HG03432 (cell line): Measurements from ENCODE around the gene KRT2.

Source experiments
- ATAC-seq: cut with Tn5 transposase; IDR thresholded peaks from one replicate; pipeline ENCODE4 v1.9.1; 2021; ENCODE audit warnings: mild to moderate bottlenecking, moderate library complexity; ENCODE audit not compliant: unreplicated experiment

The KRT2 gene

DNA sequence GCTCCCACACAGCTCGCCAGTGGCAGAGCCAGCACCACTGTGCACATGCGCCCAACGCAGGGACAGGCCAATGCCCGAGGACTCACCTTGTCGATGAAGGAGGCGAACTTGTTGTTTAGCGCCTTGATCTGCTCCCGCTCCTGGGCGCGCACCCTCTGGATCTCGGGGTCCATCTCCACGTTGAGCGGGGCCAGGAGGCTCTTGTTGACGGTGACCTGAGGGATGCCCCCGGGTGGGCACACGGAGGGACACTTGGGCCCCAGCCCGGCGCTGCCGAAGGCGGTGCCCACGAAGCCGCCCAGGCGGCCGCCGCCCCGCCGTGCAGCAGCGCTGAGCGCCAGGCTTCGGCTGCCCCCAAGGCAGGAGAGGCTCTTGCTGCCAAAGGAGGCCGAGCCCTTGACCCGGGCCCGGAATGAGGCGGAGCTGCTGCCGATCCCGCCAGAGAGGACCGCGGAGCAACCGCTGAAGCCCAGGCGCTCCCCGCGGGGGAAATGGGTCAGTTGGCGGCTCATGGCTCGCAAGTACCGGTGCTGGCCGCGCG is 51.0 kb downstream of the KRT2 start, which contains the start of gene KRT72:
Gene KRT72 (minus strand): TSS at position 523 of the 541 bp plus-strand sequence. CDS start 11 bp downstream, at position 512.
- ATAC-seq, result no peak

DNA sequence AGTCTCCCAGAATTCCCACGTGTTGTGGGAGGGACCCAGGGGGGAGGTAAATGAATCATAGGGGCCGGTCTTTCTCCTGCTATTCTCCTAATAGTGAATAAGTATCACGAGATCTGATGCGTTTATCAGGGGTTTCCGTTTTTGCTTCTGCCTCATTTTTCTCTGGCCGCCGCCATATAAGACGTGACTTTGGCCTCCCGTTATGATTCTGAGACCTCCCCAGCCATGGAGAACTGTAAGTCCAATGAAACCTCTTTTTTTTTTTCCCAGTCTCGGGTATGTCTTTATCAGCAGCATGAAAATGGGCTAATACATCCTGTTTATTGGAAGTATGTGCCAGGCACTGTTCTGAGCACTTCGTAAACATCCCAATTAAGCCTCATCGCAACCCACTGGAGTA is 51.5 kb downstream of the KRT2 start:
- ATAC-seq, result no peak

DNA sequence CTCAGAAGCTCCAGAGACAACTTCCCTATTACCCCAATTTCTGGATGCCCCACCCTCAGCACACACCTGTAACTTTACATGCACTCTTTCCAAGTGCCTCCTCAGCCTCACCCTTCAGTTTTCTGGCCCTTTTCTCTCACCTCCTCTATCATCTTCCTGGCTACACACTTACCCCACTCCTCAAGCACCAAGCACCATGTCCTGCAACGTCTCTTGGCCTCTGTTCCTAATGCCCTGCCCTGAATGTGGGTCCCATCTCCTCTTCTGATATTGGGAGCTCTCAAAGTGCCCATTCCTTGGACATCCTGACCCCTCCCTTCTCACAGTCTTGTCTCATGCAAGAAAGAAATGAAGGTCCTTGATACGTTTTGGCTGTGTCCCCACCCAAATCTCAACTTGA is 51.9 kb downstream of the KRT2 start:
- no peak for ATAC-seq

DNA sequence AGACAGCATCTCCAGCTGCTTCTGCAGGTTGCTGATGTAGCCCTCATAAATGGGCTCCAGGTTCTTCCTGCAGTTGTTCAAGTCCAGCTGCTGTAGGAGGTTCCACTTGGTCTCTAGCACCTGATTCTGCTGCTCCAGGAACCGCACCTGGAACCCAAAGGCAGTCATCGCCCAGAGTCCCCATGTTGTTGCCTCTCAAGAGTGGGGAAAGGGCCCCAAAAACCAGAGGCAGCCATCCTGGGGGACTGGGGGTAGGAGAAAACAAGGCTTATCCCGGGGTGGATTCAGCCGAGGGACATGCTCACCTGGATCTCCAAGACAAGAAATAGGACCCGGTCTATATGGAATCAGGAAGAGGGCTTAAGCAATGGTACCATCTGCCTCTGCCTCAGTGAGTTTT is 53.0 kb downstream of the KRT2 start:
- no peak for ATAC-seq
